HG03432 (cell line): ENCODE results near the gene MAP3K5.

ENCODE experiments used
- ATAC-seq: cut with Tn5 transposase; IDR thresholded peaks from one replicate; pipeline ENCODE4 v1.9.1; 2021; ENCODE audit warnings: mild to moderate bottlenecking, moderate library complexity; ENCODE audit not compliant: unreplicated experiment

Gene MAP3K5

GRCh38 chr6:136750696-136751521 lies 41.4 kb downstream of the MAP3K5 start:
- ATAC-seq = peak; percentile 34

GRCh38 chr6:136749359-136749997 lies 42.8 kb downstream of the MAP3K5 start:
- ATAC-seq = no peak

GRCh38 chr6:136747507-136747906 lies 44.8 kb downstream of the MAP3K5 start:
- no peak for ATAC-seq

GRCh38 chr6:136745300-136745699 lies 47.0 kb downstream of the MAP3K5 start:
- no peak for ATAC-seq

- no peak for ATAC-seq
These were observed 47.4 kb downstream of the MAP3K5 start for GRCh38 chr6:136744889-136745288.

- ATAC-seq = no peak
These were observed 50.2 kb downstream of the MAP3K5 start for GRCh38 chr6:136742125-136742524.

- ATAC-seq = no peak
These were observed 52.0 kb downstream of the MAP3K5 start for GRCh38 chr6:136740050-136740974.

- no peak for ATAC-seq
These were observed 52.8 kb downstream of the MAP3K5 start for GRCh38 chr6:136739501-136739900.

GRCh38 chr6:136739071-136739470 lies 53.2 kb downstream of the MAP3K5 start:
- no peak for ATAC-seq

- ATAC-seq = no peak
These were observed 53.6 kb downstream of the MAP3K5 start for GRCh38 chr6:136738692-136739057.

GRCh38 chr6:136737871-136738691 lies 54.2 kb downstream of the MAP3K5 start:
- no peak for ATAC-seq

GRCh38 chr6:136737374-136737844 lies 54.9 kb downstream of the MAP3K5 start:
- no peak for ATAC-seq

- no peak for ATAC-seq
These were observed 55.9 kb downstream of the MAP3K5 start for GRCh38 chr6:136736281-136736960.

GRCh38 chr6:136734977-136735376 lies 57.3 kb downstream of the MAP3K5 start:
- no peak for ATAC-seq

- no peak for ATAC-seq
These were observed 59.4 kb downstream of the MAP3K5 start for GRCh38 chr6:136732889-136733288.

- no peak for ATAC-seq
These were observed 62.4 kb downstream of the MAP3K5 start for GRCh38 chr6:136729832-136730231.

- ATAC-seq = no peak
These were observed 63.2 kb downstream of the MAP3K5 start for GRCh38 chr6:136728976-136729515.

- ATAC-seq = no peak
These were observed 64.0 kb downstream of the MAP3K5 start for GRCh38 chr6:136728033-136728939.
